ENCODE measurements around the gene CNEP1R1. TPM values are rescaled to one million over a fixed set of nuclear protein-coding genes. Genes with fewer than 3 reads are reported as not detected.

Gene CNEP1R1
- total and polyA plus RNA-seq, 9 of the 15 experiments (the other 6 are each of a cell fraction or from before 2014, with no cell fraction given): 7.6 to 20.1 (median 10.6) TPM

GRCh38 chr16:50024684-50025536, at the start of gene CNEP1R1 (continued):
- TF ChIP-seq UBTF (IDR thresholded peaks at IDR 0.05; ENCODE audit: borderline replicate concordance in 1 of 2, low read depth in 2 of 2, low read length in 2 of 2) (no peak), POLR2A (conservative IDR thresholded peaks at IDR 0.05) (peak; percentile 69), THRB (CRISPR knock-in tag; conservative IDR thresholded peaks at IDR 0.05) (no peak), FOXM1 (IDR thresholded peaks at IDR 0.05; ENCODE audit: low read depth) (peak; percentile 82), FOXM1 (CRISPR knock-in tag; IDR thresholded peaks at IDR 0.05; ENCODE audit: low read depth) (no peak), TCF3 (CRISPR knock-in tag; IDR thresholded peaks at IDR 0.05) (no peak), RERE (CRISPR knock-in tag; IDR thresholded peaks at IDR 0.05; ENCODE audit: borderline replicate concordance) (no peak), ZBTB5 (IDR thresholded peaks at IDR 0.05) (no peak), FOXO4 (CRISPR knock-in tag; IDR thresholded peaks at IDR 0.05) (no peak), NFXL1 (CRISPR knock-in tag; IDR thresholded peaks at IDR 0.05) (no peak), ZNF778 (CRISPR knock-in tag; IDR thresholded peaks at IDR 0.05) (no peak), PHTF2 (CRISPR knock-in tag; IDR thresholded peaks at IDR 0.05) (no peak)
